Naive thymus-derived CD4-positive, alpha-beta T cell (primary cell): ENCODE results near the gene MON2. TPM values are rescaled to one million over a fixed set of nuclear protein-coding genes. Genes with fewer than 3 reads are reported as not detected.
A peak's percentile ranks its signal among the peaks of the same experiment; 100 is the strongest.
"Not testable (repeated sequence)": the region's sequence is repeated elsewhere in the genome, so short reads cannot be mapped to it uniquely, and the experiment has no call there.

Experiments
- ATAC-seq: fragments of 150-1000 bp; cut with Tn5 transposase; 2 replicates; pipeline ENCODE4 v1.10.0; 2021; ENCODE audit warnings: mild to moderate bottlenecking, moderate library complexity
- CTCF ChIA-PET: fragments of 350-600 bp; sonication (Branson Sonifier 250); formaldehyde crosslinking; loops from one replicate; lab custom pipeline; 2021; ENCODE audit warnings: antibody characterized with exemption; lab: Charles Lee
- POLR2A ChIA-PET: fragments of 350-600 bp; sonication (Branson Sonifier 250); formaldehyde crosslinking; loops from one replicate; lab custom pipeline; 2021; ENCODE audit warnings: antibody characterized with exemption, inconsistent platforms; lab: Charles Lee
- DNase-seq, 9 donors: peaks; one replicate each; pipeline versions ENCODE4 v3.0.0 to v3.0.0-alpha.2; 2020 to 2022; ENCODE audit warnings: mixed read lengths in 1 of 9
- H3K27ac ChIP-seq: one replicate; pipeline ENCODE4 v1.7.0; 2013; ENCODE audit warnings: mild to moderate bottlenecking, low read depth, low read length, moderate library complexity
- H3K27me3 ChIP-seq, 2 donors: one replicate each; pipeline ENCODE4 v1.7.0; 2013; ENCODE audit warnings: low read length in 2 of 2, mild to moderate bottlenecking in 2 of 2, moderate library complexity in 2 of 2; ENCODE audit not compliant: control insufficient read depth in 2 of 2, insufficient read depth in 2 of 2
- H3K36me3 ChIP-seq, 3 experiments: 1 replicate in 2 of 3; 2 replicates in 1 of 3; pipeline ENCODE4 v1.7.0; 2013; ENCODE audit warnings: low read length in 3 of 3, mild to moderate bottlenecking in 3 of 3, moderate library complexity in 1 of 3; ENCODE audit not compliant: insufficient read depth in 3 of 3, control insufficient read depth in 2 of 3
- H3K4me1 ChIP-seq, 2 donors: one replicate each; pipeline ENCODE4 v1.7.0; 2013; ENCODE audit warnings: low read length in 2 of 2, mild to moderate bottlenecking in 2 of 2, moderate library complexity in 1 of 2; ENCODE audit not compliant: control insufficient read depth in 2 of 2, insufficient read depth in 2 of 2
- H3K4me3 ChIP-seq: 2 replicates; pipeline ENCODE4 v1.7.0; 2013; ENCODE audit warnings: mild to moderate bottlenecking, low read length
- H3K9me3 ChIP-seq, 3 experiments: 1 replicate in 2 of 3; 2 replicates in 1 of 3; pipeline ENCODE4 v1.7.0; 2013; ENCODE audit warnings: low read length in 3 of 3; ENCODE audit not compliant: control insufficient read depth in 2 of 3
- H3K27ac Mint-ChIP-seq, 9 donors: one replicate each; pipeline ENCODE4 v1.8.0; 2020 to 2022; ENCODE audit warnings: mixed read lengths in 9 of 9, mild to moderate bottlenecking in 8 of 9, moderate library complexity in 5 of 9, inconsistent platforms in 2 of 9
- H3K27me3 Mint-ChIP-seq, 5 donors: one replicate each; pipeline ENCODE4 v1.8.0; 2021 to 2022; ENCODE audit warnings: mixed read lengths in 5 of 5, mild to moderate bottlenecking in 1 of 5
- H3K36me3 Mint-ChIP-seq, 5 donors: one replicate each; pipeline ENCODE4 v1.8.0; 2020 to 2022; ENCODE audit warnings: mixed read lengths in 5 of 5, mild to moderate bottlenecking in 3 of 5, inconsistent platforms in 1 of 5
- H3K4me1 Mint-ChIP-seq, 7 donors: one replicate each; pipeline ENCODE4 v1.8.0; 2020 to 2022; ENCODE audit warnings: mixed read lengths in 7 of 7, mild to moderate bottlenecking in 3 of 7, inconsistent platforms in 1 of 7
- H3K4me3 Mint-ChIP-seq, 10 donors: one replicate each; pipeline ENCODE4 v1.8.0; 2020 to 2022; ENCODE audit warnings: mild to moderate bottlenecking in 10 of 10, mixed read lengths in 10 of 10, moderate library complexity in 6 of 10, inconsistent platforms in 2 of 10
- H3K9me3 Mint-ChIP-seq, 11 donors: one replicate each; pipeline ENCODE4 v1.8.0; 2020 to 2022; ENCODE audit warnings: mixed read lengths in 11 of 11, mild to moderate bottlenecking in 4 of 11, inconsistent platforms in 1 of 11, moderate library complexity in 1 of 11
- intact Hi-C, 2 donors: fragments of 100-400 bp; cut with micrococcal nuclease; formaldehyde crosslinking; loops; one replicate each; pipeline ENCODE4 v1.15.1; 2023
- polyA plus RNA-seq, 2 donors: library from polyadenylated mRNA; unstranded; fragments of 300-500 nt; fragmentation: Illumina TruSeq; gene quantifications; one replicate each; pipeline ENCODE4 v1.2.3, GENCODE V29; 2021
- total RNA-seq, 6 experiments: library from RNA in 5 of 6; stranded (reverse) in 5 of 6; gene quantifications; 1 replicate in 5 of 6; 2 replicates in 1 of 6; pipeline ENCODE4 v1.2.3 and lab custom pipeline; 2021 to 2026

Gene MON2
- total and polyA plus RNA-seq, 7 experiments from 2014 or later, result 18.2 to 96.3 (median 68.5) TPM

DNA sequence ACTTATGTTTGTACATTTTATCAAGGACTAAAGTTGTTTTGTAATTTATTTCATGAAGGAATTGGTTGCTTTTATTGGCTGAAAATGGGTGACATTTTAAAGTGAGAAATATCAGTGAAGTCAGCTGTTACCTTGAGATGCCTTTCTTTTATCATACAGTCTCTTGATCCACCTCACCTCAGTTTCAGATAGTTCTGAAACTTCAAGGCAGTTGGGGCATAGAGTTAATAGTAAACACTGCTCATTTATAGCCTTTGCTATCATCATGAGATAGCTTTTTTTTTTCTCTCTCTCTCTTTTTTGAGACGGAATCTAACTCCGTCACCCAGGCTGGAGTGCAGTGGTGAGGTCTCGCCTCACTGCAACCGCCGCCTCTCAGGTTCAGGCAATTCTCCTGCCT, 76.7 kb downstream of the MON2 start:
- H3K9me3 Mint-ChIP-seq, result no peaks in the 10 kb centered on the region
- DNase-seq, result no peak
- peaks cover 0 to 56% (median 24%) of the 10 kb centered on the region in 5 donors for H3K36me3 Mint-ChIP-seq
- H3K27ac ChIP-seq, result no peak overlapping the region
- no peak overlapping the region for H3K4me3 Mint-ChIP-seq
- intact Hi-C loops, result no loop called here
- H3K36me3 ChIP-seq, result peaks cover 4 to 25% (median 4%) of the 10 kb centered on the region in 3 experiments
- no peak for ATAC-seq
- POLR2A ChIA-PET, result interaction anchor here (0.6 to 0.7 kb wide), 2 partner anchors 20 to 70 kb away, joined by 3 read pairs; no protein-coding TSS in a partner anchor
- H3K4me3 ChIP-seq, result no peak overlapping the region
- no peaks in the 10 kb centered on the region for H3K27me3 ChIP-seq
- H3K9me3 ChIP-seq, result no peaks in the 10 kb centered on the region
- H3K27me3 Mint-ChIP-seq, result no peaks in the 10 kb centered on the region
- H3K27ac Mint-ChIP-seq, result peak overlapping the region in 1 of 9 donors; percentile 54
- CTCF ChIA-PET, result no interaction called here
- H3K4me1 Mint-ChIP-seq, result peaks cover 0 to 5% (median 0%) of the 10 kb centered on the region in 7 donors
- no peaks in the 10 kb centered on the region for H3K4me1 ChIP-seq

DNA sequence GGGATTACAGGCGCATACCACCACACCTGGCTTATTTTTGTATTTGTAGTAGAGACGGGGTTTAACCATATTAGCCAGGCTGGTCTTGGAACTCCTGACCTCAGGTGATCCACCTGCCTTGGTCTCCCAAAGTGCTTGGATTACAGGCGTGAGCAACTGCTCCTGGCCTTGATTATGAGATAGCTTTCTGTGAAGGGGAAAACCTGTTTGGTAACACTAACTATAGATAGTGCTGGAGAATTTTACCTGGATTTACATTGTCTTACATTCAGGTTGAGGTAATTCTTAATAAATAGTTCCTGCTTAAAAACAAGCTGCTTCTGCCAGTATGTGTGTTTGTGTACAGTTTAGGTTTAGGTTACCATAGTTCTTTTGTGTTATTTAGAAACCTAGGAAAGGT, 77.1 kb downstream of the MON2 start:
- ChIA-PET POLR2A (interaction anchor here (0.7 kb wide), 1 partner anchor 69 kb away, joined by 3 read pairs; no protein-coding TSS in a partner anchor), CTCF (no interaction called here)
- Mint-ChIP-seq H3K4me3 (no peak overlapping the region), H3K36me3 (peaks cover 0 to 55% (median 25%) of the 10 kb centered on the region in 5 donors), H3K27ac (peak overlapping the region in 1 of 9 donors; percentile 54), H3K9me3 (no peaks in the 10 kb centered on the region), H3K27me3 (no peaks in the 10 kb centered on the region), H3K4me1 (peaks cover 0 to 5% (median 0%) of the 10 kb centered on the region in 7 donors)
- Histone ChIP-seq H3K9me3 (no peaks in the 10 kb centered on the region), H3K36me3 (peaks cover 4 to 23% (median 4%) of the 10 kb centered on the region in 3 experiments), H3K4me3 (no peak overlapping the region), H3K4me1 (no peaks in the 10 kb centered on the region), H3K27ac (no peak overlapping the region), H3K27me3 (no peaks in the 10 kb centered on the region)
- ATAC-seq (no peak), DNase-seq (no peak)
- intact Hi-C loops, result no loop called here

DNA sequence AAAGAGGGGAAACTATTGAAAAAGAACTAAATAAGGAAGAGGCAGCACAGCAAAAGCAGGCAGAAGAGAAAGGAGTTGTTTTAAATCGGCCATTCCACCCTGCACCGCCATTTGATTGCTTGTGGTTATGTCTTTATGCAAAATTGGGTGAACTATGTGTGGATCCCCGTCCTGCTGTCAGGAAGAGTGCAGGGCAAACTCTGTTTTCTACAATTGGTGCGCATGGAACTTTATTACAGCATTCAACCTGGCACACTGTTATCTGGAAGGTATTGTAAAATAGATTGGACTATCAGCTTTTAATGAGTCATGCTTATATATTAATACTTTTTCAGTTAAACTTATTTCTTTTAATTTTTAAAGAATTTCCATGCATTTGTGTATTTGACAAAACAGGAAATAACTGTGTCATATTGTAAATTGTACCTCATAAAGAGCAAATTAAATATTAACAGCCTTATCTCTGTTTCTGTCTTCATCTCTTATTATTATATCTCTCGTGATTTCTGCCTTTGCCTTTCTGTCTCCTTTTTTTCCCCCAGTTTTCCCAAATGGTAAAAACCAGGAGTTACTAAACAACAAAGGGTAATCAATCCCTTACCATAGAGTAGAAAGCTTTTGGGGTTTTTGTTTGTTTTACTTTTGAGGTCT, 86.4 kb downstream of the MON2 start:
- Histone ChIP-seq H3K9me3 (no peaks in the 10 kb centered on the region), H3K36me3 (peaks cover 0 to 61% (median 7%) of the 10 kb centered on the region in 3 experiments), H3K27me3 (no peaks in the 10 kb centered on the region), H3K27ac (no peak overlapping the region), H3K4me3 (no peak overlapping the region), H3K4me1 (no peaks in the 10 kb centered on the region)
- CTCF ChIA-PET, result no interaction called here
- Mint-ChIP-seq H3K27me3 (no peaks in the 10 kb centered on the region), H3K36me3 (peaks cover 15 to 50% (median 23%) of the 10 kb centered on the region in 5 donors), H3K4me3 (no peak overlapping the region), H3K4me1 (peaks cover 0 to 1% (median 0%) of the 10 kb centered on the region in 7 donors), H3K27ac (no peak overlapping the region), H3K9me3 (peaks cover 0 to 3% (median 0%) of the 10 kb centered on the region in 11 donors)
- intact Hi-C loops, result no loop called here
- no peak for DNase-seq
- POLR2A ChIA-PET, result no interaction called here
- ATAC-seq, result no peak

DNA sequence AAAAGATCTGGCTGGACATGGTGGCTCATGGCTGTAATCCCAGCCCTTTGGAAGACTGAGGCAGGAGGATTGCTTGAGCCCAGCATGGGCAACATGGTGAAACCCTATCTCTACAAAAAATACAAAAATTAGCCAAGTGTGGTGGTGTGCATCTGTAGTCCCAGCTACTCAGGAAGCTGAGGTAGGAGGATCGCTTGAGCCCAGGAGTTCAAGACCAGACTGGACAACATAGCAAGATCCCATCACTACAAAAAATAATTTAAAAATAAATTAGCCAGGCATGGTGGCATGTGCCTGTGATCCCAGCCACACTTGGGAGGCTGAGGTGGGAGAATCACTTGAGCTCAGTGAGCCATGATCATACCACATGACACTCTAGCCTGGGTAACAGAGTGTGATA, 92.7 kb downstream of the MON2 start:
- POLR2A ChIA-PET, CTCF ChIA-PET, H3K27ac Mint-ChIP-seq, H3K9me3 Mint-ChIP-seq, H3K27me3 Mint-ChIP-seq, H3K4me1 ChIP-seq, H3K4me3 Mint-ChIP-seq, intact Hi-C loops, ATAC-seq, DNase-seq, H3K27ac ChIP-seq, H3K9me3 ChIP-seq, H3K4me1 Mint-ChIP-seq, H3K27me3 ChIP-seq, H3K4me3 ChIP-seq: not testable (repeated sequence)
- peaks cover 10 to 41% (median 14%) of the 10 kb centered on the region in 5 donors for H3K36me3 Mint-ChIP-seq
- H3K36me3 ChIP-seq, result peaks cover 0 to 33% (median 10%) of the 10 kb centered on the region in 3 experiments

DNA sequence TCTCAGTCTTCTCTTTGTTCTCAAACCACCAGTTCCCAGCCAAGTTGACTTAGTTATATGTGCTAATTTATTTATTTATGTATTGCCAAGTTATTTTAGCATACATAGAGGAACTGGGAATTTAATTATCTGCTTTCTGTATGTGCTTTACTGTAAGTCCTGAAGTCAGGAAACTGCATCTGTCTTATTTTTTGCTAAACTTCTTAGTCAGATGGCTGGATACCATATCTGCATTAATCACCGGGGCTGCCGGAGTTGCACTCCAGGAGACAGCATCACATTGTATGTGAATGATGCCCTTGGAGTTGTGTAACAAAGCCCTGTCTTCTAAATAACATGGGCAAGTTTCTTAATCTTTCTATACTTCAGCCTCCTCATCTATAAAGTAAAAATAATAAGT, 96.2 kb downstream of the MON2 start:
- ATAC-seq (no peak), DNase-seq (no peak)
- H3K36me3 Mint-ChIP-seq, result peaks cover 2 to 37% (median 19%) of the 10 kb centered on the region in 5 donors
- peaks cover 0 to 20% (median 3%) of the 10 kb centered on the region in 3 experiments for H3K36me3 ChIP-seq
- no peak overlapping the region for H3K27ac ChIP-seq
- H3K27me3 Mint-ChIP-seq, result no peaks in the 10 kb centered on the region
- ChIA-PET CTCF (no interaction called here), POLR2A (no interaction called here)
- no peaks in the 10 kb centered on the region for H3K9me3 ChIP-seq
- intact Hi-C loops, result no loop called here
- H3K4me1 ChIP-seq, result no peaks in the 10 kb centered on the region
- H3K9me3 Mint-ChIP-seq, result no peaks in the 10 kb centered on the region
- no peaks in the 10 kb centered on the region for H3K4me1 Mint-ChIP-seq
- H3K4me3 Mint-ChIP-seq, result no peak overlapping the region
- H3K27me3 ChIP-seq, result no peaks in the 10 kb centered on the region
- no peak overlapping the region for H3K4me3 ChIP-seq
- peak overlapping the region in 1 of 9 donors; percentile 21 for H3K27ac Mint-ChIP-seq

DNA sequence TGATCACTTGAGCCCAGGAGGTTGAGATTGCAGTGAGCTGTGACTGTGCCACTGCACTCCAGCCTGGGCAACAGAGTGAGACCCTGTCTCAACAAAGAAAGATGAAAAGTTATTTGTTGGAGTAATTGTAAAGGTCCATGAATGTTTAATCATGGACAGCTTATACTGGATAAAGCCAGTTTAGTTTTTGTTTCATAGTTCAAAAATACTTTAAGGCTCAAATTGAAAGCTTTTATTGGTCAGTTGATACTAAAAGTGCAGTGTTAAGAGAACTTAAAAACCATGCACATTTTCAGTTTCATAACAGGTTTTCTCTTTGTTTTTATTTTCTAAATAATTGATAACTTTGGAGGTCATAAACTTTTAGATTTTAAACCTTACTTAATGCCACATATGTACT, 108.4 kb downstream of the MON2 start:
- DNase-seq, result no peak
- Mint-ChIP-seq H3K4me3 (no peak overlapping the region), H3K9me3 (no peaks in the 10 kb centered on the region), H3K4me1 (no peaks in the 10 kb centered on the region), H3K27ac (no peak overlapping the region), H3K27me3 (no peaks in the 10 kb centered on the region), H3K36me3 (peaks cover 0 to 18% (median 13%) of the 10 kb centered on the region in 5 donors)
- H3K27me3 ChIP-seq, result no peaks in the 10 kb centered on the region
- H3K9me3 ChIP-seq, result no peaks in the 10 kb centered on the region
- no peak overlapping the region for H3K4me3 ChIP-seq
- H3K4me1 ChIP-seq, result no peaks in the 10 kb centered on the region
- no peak for ATAC-seq
- CTCF ChIA-PET, result interaction anchor here (1.2 to 1.6 kb wide), 2 partner anchors 137 to 222 kb away, joined by 3 to 4 read pairs; no protein-coding TSS in a partner anchor
- POLR2A ChIA-PET, result interaction anchor here (0.9 kb wide), 1 partner anchor 28 kb away, joined by 3 read pairs; no protein-coding TSS in a partner anchor
- no peak overlapping the region for H3K27ac ChIP-seq
- intact Hi-C loops, result no loop called here
- H3K36me3 ChIP-seq, result peaks cover 0 to 16% (median 3%) of the 10 kb centered on the region in 3 experiments
